HG02943 (cell line): Measurements from ENCODE around the gene THBS2.
"Not testable (repeated sequence)": the region's sequence is repeated elsewhere in the genome, so short reads cannot be mapped to it uniquely, and the experiment has no call there.

Experiments used
- ATAC-seq: cut with Tn5 transposase; IDR thresholded peaks from one replicate; pipeline ENCODE4 v1.9.1; 2021; ENCODE audit warnings: mild to moderate bottlenecking, low read depth, moderate library complexity; ENCODE audit not compliant: unreplicated experiment

The THBS2 gene

DNA sequence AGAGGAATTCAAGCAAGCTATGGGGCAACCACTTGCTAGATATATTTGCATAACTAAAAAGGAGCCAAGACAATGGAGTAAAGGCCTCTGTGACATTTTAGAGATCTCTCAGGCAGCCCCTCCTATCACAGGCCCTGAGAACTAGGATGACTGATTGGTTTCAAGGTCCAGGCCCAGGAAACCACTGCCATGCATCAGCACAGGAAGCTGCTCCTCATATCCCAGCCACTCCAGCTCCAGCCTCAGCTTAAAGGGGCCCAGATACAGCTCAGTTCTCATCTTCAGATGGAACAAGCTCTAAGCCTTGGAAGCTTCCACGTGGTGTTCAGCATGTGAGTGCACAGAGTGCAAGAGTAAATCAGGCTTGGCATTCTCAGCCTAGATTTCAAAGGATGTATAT, 21.1 kb upstream of the THBS2 start:
- ATAC-seq: no peak

DNA sequence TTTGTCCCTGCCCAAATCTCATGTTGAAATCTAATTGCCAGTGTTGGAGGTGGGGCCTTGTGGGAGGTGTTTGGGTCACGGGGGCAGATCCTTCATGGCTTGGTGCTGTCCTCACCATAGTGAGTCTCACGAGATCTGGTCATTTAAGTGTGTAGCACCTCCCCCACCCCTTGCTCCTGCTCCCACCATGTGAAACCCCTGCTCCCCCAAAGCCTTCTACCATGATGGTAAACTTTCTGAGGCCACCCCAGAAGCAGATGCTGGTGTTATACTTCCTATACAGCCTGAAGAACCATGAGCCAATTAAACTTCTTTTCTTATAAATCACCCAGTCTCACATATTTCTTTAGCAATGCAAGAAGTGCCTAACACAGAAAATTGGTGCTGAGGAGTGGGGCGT, 19.9 kb upstream of the THBS2 start:
- no peak for ATAC-seq

DNA sequence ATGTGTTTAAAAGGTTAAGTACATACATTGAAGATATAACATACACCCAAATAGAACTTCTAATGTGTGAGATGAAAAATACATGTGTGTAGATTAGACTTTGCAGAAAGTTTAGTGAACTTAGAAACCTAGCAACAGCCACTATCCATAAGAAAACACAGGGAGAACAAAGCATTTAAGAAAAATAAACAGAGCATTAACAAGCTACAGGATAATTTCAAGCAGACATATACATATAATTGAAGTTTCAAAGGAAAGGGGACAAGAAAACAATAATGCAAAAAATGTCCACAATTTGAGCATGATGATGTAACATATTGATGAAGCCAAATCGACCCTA, 18.2 kb upstream of the THBS2 start:
- ATAC-seq: no peak

DNA sequence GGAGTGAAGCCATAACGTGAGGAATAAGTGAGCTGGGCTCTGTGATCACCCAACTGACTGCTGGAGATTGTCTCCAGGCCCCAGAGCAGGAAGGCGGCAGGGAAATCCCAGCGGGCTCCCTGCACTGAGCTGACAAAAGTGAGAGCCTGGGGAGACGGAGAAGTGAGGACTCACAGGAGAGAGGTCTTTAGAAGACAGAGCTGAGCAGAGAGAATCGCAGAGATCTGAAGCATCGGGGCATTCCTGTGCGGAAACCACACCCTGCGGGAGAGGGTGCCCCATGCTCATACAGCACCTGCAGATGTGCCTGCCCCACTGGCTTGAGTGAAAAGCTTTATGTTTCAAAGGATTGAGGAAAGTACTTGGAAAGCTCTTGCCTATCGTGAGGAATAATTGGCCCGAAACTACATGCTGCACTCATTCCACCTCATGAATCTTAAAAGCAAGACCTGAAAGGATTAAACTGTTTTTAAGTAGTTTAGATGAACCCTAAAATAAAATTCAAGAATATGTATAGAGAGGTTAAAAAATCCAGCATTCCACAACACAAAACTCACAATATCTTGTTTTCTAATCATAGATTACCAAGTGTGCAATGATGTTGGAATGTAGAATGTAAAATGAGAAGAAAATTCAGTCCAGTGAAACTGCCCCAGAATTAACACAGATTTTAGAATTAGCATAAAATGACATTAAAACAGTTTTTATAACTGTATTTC, 17.7 kb upstream of the THBS2 start:
- no peak for ATAC-seq

DNA sequence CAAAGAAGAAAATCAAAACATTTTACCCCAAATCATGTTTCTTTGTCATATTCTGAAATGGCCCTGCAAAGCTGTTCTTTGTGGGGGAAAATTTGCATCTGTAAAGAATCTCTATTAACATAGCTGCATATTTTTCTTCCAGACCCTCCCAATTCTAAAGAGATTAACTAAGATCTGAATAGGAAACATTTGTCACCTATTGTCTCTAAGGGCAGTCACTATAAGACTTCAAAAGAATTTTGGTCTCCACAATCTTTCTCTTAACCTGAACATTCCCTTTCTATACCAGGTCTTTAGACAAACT, 16.4 kb upstream of the THBS2 start:
- not testable (repeated sequence) for ATAC-seq

DNA sequence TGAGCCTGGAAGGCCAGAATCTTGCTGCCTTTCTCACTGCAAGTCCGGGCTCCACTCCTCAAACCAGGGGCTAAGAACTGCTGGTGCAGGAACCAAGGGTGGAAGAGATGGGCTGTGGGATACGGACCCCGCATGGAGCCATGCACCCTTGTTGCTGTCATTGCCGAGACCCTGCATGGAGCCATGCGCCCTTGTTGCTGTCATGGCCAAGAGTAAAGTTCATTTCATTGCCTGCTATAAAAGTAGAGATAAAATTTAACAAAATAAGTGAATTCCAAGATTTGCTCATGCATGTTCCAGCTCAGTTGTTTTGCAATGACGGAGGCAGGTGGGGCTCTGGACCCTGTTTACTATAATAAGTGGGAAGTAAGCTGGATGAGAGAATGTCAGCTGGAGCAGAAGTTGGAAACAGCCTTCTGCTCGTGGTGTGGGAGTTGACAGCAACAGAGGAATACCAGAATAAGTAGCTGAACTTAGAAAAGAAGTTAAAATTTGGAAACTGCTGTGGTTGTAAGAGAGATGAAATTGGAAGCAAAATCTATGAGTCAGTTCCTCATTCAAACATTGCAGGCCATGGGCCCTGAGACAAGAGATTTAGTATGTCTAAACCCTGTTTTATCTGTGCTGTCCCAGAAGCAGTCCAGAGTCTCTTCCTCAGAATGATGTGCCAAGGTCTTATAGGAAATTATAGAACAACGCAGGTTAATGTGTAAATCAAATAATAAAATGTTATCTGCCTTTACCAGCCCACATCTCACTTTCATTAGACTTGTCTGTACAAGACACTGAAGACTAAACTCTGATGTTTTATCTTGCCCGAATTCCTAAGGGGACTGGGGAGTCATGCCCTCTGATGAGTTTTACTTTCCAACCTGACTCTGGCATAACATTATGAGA, 15.8 kb upstream of the THBS2 start:
- ATAC-seq: no peak

DNA sequence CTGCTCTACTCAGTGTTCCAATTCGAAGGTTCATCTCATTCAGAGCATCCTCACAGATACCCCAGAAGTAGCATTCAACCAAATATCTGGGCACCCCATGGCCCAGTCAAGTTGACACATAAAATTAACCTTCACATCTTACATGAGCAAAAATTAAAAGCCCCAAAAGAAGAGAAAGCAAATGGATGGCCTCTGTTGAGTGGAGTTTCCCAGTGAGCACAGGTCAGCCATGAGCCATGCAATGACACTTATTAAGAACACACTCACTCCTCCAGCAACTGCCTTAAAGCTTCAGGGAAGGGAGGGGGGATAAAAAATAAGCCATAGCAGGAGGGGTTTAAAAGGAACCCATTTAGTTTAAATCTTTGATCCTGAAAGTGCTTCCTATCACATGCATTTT, 14.6 kb upstream of the THBS2 start:
- ATAC-seq: no peak

DNA sequence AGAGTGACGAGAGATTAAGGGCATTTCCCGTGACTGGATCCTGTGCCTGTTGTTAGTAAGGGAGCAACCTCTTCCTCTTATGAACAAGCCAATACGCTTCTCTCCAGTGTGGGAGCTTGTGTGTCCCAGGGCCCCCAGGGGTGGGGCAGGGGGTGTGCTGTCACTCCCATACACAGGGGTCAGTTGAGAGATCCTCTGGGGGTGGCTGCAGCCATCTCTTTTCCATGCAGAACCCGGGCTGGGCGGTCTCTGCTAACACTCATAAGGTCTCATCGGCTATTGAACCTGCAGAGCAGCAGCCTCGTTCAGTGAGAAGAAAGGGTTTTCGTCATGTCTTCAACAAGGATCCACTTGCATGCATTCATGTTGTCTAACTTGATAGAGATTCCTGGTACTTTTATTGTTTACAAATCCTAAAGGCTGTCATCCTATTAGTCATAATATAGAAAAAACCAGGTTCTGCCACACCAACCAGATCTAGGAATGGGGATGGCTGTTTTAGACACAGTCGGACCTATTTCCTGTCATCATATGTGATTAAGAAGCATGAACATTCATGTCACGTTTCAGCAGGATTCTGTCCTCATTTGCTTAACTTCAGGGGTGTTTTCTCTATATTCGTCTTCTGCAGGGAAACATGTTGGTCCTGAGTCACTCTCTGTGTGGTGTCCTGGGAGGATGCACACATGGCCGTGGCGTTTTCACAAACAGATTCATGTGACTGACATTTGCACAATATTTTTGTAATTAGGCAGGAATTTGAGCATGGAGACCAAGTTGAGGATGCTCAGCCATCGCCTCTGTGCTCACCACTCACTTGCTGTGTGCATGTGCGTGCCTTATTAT, 13.3 kb upstream of the THBS2 start:
- no peak for ATAC-seq

DNA sequence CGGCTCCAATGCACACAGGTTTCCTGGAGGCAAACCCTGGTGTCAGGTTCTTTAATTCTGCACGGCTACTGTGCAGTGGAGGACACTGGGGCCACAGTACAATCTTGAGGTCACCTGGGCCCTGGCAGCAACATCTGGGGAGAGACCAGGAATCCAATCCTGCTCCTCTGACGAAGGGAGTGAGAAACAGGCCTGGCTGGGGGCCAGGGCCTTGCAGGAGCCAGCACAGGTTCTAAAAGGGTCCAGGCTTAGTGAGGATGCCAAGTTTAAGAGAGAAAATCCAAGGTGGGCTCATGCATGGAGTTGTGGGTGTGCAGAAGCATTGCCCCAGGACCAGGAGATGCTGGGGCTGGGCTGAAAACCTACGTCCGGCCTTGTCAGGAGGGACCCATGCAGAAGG, 12.6 kb upstream of the THBS2 start:
- ATAC-seq: no peak

DNA sequence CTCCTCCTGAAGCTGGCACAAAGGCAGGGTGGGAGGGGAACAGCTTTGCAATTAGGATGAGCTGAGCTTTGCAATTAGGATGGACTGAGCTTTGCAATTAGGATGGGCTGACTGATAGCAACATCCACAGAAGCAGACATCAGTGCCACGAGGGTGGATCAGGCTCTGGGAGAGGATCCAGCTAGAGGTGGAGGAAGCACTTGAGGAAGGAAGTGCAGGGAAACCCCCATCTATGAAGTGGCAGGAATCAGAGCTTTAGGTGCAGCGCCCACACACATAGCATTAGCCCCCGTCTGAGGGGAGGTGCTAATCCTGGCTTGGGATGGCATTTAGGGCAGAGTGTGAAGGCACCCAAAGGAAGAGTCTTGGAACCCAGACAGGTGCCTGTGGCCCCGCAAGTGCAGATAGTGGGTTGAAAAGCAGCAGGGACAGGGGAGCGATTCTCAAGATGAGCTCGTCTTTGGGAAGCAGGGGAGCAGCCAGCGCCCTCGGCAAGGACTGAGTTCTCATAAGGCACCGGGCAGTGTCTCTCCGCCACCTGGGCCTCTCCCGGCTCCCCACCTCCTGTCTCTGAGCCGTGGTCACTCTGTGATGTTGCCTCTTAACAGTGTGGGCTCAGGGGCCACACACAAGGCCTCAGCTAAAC, 12.0 kb upstream of the THBS2 start:
- no peak for ATAC-seq

DNA sequence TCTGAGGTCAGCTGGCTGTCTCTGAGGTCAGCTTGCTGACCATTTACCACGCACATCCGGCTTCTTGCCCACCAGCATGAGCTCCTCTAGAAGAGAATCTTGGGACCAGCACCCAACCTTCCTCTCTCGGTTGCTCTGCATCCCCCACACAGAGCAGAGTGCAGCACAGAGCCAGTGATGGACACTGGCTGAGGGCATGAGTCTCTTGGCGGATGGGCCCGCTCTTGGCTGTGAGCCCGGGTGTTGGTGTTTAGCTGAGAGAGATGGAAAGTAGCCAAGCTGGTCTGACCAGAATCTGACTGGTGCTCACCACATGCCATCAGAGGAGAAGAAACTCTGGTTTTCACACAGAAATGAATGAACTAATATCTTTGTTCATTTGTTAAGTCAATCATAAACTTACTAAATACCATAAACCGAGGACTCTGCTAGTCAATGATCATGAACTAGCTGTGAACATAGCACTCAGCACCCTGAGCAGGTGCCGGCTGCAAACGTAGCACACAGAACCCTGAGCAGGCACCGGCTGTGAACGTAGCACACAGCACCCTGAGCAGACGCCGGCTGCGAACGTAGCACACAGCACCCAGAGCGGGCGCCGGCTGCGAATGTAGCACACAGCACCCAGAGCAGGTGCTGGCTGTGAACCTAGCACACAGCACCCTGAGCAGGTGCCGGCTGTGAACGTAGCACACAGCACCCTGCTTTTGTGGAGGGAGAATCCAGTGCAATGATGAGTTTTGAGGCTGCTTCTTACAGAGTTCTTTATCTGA, 10.4 kb upstream of the THBS2 start:
- no peak for ATAC-seq

DNA sequence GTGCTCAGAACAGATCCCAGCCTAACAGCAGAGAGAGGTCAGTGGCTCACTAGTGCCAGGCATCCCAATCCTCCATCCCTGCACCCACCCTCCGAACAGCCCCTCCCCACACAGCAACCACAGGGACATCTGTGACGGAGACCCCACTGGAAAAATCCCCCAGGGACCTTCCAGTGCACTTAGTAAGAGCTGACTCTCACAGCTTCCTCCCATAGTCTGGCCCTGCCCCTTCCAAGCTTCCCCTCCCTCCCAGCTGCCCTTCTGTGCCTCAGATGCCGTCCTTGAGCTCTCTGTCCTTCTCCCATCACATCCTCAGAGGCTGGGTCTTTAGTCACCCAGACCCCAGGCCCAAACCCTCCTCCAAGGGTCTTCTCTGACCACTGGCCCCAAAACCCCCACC, 9.7 kb upstream of the THBS2 start:
- ATAC-seq: no peak

DNA sequence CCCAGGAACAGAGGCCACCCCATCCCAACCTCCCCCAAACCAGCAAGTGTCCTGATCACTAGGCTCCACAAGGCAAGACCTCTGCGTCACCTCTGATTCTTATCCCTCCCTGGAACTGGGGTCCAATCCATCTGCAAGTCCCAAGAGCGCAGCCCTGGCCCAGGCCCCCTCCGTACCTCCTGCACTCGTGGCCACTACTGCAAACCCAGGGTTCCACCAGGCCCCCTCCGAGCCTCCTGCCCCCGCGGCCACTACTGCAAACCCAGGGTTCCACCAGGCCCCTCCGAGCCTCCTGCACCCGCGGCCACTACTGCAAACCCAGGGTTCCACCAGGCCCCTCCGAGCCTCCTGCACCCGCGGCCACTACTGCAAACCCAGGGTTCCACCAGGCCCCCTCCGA, 9.0 kb upstream of the THBS2 start:
- not testable (repeated sequence) for ATAC-seq

DNA sequence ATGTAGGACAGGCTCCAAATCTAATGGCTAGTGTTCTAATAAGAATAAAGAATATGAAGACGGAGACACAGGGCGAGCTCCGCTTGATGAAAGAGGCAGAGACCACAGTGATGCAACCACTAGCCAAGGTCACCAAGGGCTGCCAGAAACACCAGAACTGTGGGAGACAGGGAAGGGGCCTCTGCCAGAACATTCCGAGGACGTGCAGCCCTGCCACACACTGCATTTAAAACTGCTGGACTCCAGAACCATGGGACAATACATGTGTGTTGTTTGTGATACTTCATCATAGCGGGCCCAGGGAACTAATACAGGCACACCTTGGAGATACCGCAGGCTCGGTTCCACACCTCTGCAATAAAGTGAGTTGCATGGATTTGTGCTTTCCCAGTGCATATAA, 2.9 kb upstream of the THBS2 start:
- ATAC-seq: no peak

DNA sequence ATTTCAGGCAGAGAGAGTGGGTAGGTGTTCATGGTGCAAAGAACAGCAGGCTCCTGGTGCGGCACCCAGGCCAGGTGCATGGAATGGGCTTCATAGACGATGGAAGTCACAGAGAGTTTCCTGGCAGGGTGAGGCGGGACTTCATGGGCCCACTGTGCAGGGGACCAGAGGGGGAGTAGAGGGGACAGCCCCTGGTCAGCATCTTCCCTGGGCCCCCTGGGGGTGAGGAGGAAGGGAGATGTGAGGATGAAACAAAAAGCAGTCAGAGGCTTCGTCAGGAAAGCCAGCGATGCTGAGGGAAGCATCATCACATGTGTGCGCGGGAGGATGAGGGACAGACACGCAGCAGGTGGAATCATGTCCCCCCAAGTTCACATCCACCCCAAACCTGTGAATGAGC, 2.4 kb upstream of the THBS2 start:
- ATAC-seq: no peak

DNA sequence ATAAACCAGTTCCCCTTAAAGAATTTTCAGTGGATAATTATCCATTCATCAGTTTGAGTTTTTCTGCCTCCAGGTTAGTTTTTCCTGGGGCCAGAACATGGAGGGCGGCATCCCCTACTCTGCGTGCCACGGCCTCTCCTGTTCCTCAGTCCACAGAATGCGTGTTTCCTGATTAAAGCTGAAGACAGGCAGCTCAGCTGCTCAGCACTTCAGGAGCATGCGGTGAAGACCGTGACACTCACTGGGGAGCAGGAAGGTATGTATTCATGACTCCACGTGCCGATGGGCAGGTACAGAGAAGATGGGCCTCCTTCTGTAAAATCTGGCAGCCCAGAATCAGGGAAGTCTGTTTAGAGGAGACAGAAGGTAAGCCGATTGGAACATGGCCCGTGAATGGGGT, 2.0 kb upstream of the THBS2 start:
- ATAC-seq: no peak

DNA sequence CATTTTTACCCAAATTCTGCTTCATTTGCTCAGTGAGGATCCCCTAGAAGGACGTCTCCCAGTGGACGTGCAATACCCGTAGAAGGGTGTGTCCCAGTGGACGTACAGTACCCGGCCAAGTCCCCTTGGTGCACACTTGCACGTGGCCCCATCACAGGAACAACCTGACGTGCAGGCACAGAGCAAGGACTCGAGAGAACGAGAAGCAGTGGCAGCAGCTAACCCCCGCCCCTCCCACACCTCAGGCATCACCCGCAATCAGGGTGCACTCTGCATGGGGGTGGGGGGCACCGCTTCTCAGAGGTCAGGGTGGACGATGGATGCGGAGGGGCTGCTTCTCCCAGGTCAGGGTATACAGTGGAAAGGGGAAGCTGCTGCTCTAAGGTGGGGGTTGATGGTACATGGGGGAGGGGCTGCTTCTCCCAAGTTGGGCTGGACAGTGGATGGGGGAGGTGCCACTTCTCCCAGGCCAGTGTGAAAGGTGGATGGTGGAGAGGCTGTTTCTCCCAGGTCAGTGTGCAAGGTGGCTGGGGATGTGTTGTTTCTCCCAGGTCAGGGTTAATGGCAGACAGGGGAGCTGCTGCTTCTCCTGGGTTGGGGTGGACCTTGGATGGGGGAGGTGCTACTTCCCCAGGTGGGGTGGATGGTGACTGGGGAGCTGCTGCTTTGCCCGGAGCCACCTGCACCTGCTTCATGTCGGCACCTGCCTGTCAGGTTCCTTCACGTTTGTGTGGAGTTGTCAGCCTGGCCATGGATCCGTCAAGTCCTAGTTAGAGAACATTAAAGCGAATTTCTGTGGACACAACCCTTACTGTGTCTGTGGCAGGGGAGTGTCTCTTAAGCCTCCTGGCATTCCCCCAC, 1.0 kb upstream of the THBS2 start:
- no peak for ATAC-seq

DNA sequence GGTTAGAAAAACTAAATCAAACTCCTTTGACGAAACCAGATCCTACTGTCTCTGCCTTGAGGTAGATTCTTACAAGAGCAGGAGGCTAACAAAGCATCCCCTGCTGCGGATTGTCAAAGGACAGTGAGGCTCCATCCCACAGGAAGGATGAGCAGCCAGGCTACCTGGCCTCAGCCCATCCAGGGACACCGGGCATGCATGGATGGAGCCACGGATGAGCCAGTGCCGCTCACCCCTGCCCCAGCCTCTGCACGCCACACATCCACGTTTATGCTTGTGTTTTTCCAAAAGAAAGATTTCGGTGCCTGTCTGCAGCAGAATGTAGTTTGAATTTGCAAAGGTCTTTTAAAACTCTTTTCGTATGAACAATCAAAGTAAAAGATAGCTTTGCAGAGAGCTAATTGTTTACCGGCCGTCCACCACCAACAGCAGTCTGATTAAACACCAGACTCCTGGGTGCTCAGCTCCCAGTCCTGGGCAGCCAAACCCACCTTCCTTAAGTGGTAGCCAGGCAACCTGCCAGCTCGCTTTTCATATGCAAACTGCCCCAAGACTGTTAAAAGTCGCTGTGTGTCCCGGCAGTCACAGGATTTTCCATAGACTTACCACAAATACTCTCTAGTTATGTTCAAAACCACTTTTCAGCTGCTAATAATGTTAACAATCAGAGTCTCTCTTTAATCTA, 999 bp downstream of the THBS2 start:
- no peak for ATAC-seq
